Eye (tissue), 1 donor: ENCODE results near the gene COG2.
A peak's percentile ranks its signal among the peaks of the same experiment; 100 is the strongest.
"Not testable (repeated sequence)": the region's sequence is repeated elsewhere in the genome, so short reads cannot be mapped to it uniquely, and the experiment has no call there.

Experiments
- DNase-seq: peaks from one replicate; pipeline ENCODE4 v3.0.0-alpha.2; 2015

COG2 gene

GRCh38 chr1:230702934-230703678 lies 60.8 kb downstream of the COG2 start:
- peak; percentile 30 for DNase-seq

GRCh38 chr1:230703679-230704385 lies 61.6 kb downstream of the COG2 start:
- no peak for DNase-seq

- no peak for DNase-seq
Measured at GRCh38 chr1:230704830-230705229, 62.5 kb downstream of the COG2 start.

- DNase-seq, result no peak
Measured at GRCh38 chr1:230705289-230706019, 63.2 kb downstream of the COG2 start.

- DNase-seq, result no peak
Measured at GRCh38 chr1:230706020-230706699, 63.9 kb downstream of the COG2 start.

- DNase-seq, result no peak
Measured at GRCh38 chr1:230706887-230707731, 64.8 kb downstream of the COG2 start.

- DNase-seq, result no peak
Measured at GRCh38 chr1:230707732-230708630, 65.7 kb downstream of the COG2 start.

GRCh38 chr1:230708631-230709580 lies 66.6 kb downstream of the COG2 start:
- DNase-seq, result no peak

GRCh38 chr1:230709619-230710542 lies 67.6 kb downstream of the COG2 start:
- DNase-seq, result no peak

- no peak for DNase-seq
Measured at GRCh38 chr1:230710543-230710904, 68.2 kb downstream of the COG2 start.

GRCh38 chr1:230711245-230711644 lies 69.0 kb downstream of the COG2 start:
- DNase-seq, result no peak

GRCh38 chr1:230712470-230712942 lies 70.2 kb downstream of the COG2 start:
- DNase-seq, result peak; percentile 37

- DNase-seq, result no peak
Measured at GRCh38 chr1:230713138-230713537, 70.9 kb downstream of the COG2 start.

GRCh38 chr1:230713547-230713914 lies 71.2 kb downstream of the COG2 start:
- no peak for DNase-seq

- peak; percentile 62 for DNase-seq
Measured at GRCh38 chr1:230713915-230714764, 71.9 kb downstream of the COG2 start, which contains the start of gene AGT. TSS of gene AGT (minus strand) at chr1:230714122. CDS start at chr1:230710823, 3,299 bp downstream.

GRCh38 chr1:230715510-230715909 lies 73.2 kb downstream of the COG2 start:
- DNase-seq, result no peak

- not testable (repeated sequence) for DNase-seq
Measured at GRCh38 chr1:230716453-230716852, 74.2 kb downstream of the COG2 start.

- DNase-seq, result no peak
Measured at GRCh38 chr1:230717251-230717650, 75.0 kb downstream of the COG2 start.
